GM23248 (cell line): ENCODE measurements around the gene ADARB1.

Experiments
- EZH2 ChIP-seq: fragments of 200-600 bp; sonication (generic); IDR thresholded peaks from 2 replicates; pipeline ENCODE4 v1.6.1; 2018; ENCODE audit warnings: antibody characterized with exemption, mild to moderate bottlenecking; ENCODE audit not compliant: insufficient read depth, poor library complexity, severe bottlenecking
- EZH2phosphoT487 ChIP-seq: fragments of 200-600 bp; sonication (generic); IDR thresholded peaks from 2 replicates; pipeline ENCODE4 v1.6.1; 2018; ENCODE audit warnings: antibody characterized with exemption, moderate library complexity, mild to moderate bottlenecking, low read depth; ENCODE audit not compliant: insufficient read depth

GRCh38 chr21:45134279-45135076, 60.1 kb downstream of the ADARB1 start:
- TF ChIP-seq EZH2phosphoT487, result no peak
- TF ChIP-seq EZH2, result no peak
